Measurements from ENCODE around the gene LOX. TPM values are rescaled to one million over a fixed set of nuclear protein-coding genes. Genes with fewer than 3 reads are reported as not detected.

The LOX gene
- total and polyA plus RNA-seq, 11 donors = 1.1 to 23.2 (median 3.3) TPM

DNA sequence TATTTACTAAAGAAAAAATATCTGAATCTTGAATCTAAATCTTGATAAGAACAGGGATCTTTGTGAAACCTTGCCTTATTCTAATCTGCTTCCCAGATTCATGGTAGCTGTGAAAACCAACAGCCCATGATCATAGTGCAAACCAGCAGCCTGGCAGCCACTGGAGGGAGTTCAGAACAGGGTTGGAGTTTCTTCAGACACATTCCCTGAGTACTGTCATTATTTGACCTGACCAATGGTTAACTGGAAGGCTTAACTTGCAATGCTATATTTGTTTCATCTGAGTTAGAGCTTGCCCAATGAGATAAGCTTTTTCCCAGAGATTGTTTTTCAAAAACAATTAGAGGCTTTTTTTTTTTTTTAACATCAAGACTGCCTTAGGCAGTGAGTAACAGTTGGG is 47.8 kb downstream of the LOX start:
- no peaks in the 10 kb centered on the region for H3K9me3 ChIP-seq
- TF ChIP-seq, protein P1, sequence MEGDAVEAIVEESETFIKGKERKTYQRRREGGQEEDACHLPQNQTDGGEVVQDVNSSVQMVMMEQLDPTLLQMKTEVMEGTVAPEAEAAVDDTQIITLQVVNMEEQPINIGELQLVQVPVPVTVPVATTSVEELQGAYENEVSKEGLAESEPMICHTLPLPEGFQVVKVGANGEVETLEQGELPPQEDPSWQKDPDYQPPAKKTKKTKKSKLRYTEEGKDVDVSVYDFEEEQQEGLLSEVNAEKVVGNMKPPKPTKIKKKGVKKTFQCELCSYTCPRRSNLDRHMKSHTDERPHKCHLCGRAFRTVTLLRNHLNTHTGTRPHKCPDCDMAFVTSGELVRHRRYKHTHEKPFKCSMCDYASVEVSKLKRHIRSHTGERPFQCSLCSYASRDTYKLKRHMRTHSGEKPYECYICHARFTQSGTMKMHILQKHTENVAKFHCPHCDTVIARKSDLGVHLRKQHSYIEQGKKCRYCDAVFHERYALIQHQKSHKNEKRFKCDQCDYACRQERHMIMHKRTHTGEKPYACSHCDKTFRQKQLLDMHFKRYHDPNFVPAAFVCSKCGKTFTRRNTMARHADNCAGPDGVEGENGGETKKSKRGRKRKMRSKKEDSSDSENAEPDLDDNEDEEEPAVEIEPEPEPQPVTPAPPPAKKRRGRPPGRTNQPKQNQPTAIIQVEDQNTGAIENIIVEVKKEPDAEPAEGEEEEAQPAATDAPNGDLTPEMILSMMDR (IDR thresholded peaks at IDR 0.05) = peak in 1 of 12 donors; percentile 4
- no peak for TF ChIP-seq POLR2A (IDR thresholded peaks at IDR 0.05)
- DNase-seq = no peak
- intact Hi-C loops (cut with DNase I) = no loop called here
- H3K4me1 ChIP-seq = no peaks in the 10 kb centered on the region
- H3K4me3 ChIP-seq = no peak overlapping the region
- H3K27ac ChIP-seq = no peak overlapping the region
- peak in 1 of 4 donors; percentile 33 for ATAC-seq
- no peaks in the 10 kb centered on the region for H3K27me3 ChIP-seq
- peaks cover 0 to 46% (median 11%) of the 10 kb centered on the region in 9 donors for H3K36me3 ChIP-seq

DNA sequence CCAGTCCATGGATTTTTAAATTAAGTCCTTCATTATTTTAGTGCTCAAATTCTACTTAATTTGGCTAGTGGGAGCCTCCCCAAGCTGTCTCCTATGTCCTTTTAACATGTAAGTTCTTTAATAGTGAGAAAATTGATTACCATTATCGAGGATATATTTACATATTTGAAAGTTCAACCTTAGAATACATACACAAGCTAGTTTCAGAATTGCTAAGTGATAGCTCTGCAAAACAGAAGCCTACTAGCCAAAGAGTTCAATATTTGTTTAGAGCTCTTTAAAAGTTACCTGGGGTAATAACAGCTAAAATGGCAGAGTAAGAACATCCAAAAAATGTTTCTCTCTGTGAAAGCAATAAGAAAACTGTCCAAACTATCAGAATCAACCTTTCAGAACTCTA is 48.2 kb downstream of the LOX start:
- 96 to 100% (median 98%) methylated on average over 1 of the region's 1 CpG for WGBS, 4 donors
- intact Hi-C loops (cut with DNase I) = no loop called here

DNA sequence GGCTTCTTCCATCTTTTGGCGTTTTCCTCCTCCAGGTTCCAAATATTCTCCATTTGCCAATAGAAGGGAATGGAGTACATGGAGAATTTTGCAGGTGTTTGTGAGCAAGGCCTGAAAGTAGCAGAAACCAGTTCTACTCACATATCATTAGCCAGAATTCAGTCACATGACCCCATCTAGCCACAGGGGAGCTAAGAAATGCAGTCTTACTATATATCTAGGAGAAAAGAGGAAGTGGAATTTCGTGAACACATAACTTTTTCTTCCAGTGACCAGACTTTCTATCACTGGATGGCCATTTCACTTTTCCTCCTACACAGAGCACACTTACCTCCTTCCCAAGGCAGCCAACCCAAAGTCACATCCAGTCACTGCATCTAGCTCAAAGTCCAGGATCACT is 55.1 kb downstream of the LOX start:
- Histone ChIP-seq H3K4me3 (no peak overlapping the region), H3K4me1 (no peaks in the 10 kb centered on the region), H3K36me3 (peaks cover 0 to 68% (median 47%) of the 10 kb centered on the region in 9 donors), H3K27ac (no peak overlapping the region), H3K27me3 (no peaks in the 10 kb centered on the region), H3K9me3 (no peaks in the 10 kb centered on the region)
- intact Hi-C loops (cut with DNase I) = no loop called here
- no peak for TF ChIP-seq POLR2A (IDR thresholded peaks at IDR 0.05)
- DNase-seq = no peak
- 86 to 91% (median 89%) methylated on average over 2 of the region's 2 CpGs for WGBS, 4 donors
- no peak for ATAC-seq

More for the DNA sequence above, 48.2 kb downstream of the LOX start:
- H3K4me1 ChIP-seq = no peaks in the 10 kb centered on the region
- no peak overlapping the region for H3K4me3 ChIP-seq
- ATAC-seq (no peak), DNase-seq (no peak)
- H3K9me3 ChIP-seq = no peaks in the 10 kb centered on the region
- no peaks in the 10 kb centered on the region for H3K27me3 ChIP-seq
- no peak for TF ChIP-seq POLR2A (IDR thresholded peaks at IDR 0.05)
- TF ChIP-seq, protein P1 (IDR thresholded peaks at IDR 0.05) = no peak
- H3K27ac ChIP-seq = no peak overlapping the region
- peaks cover 0 to 46% (median 11%) of the 10 kb centered on the region in 9 donors for H3K36me3 ChIP-seq

DNA sequence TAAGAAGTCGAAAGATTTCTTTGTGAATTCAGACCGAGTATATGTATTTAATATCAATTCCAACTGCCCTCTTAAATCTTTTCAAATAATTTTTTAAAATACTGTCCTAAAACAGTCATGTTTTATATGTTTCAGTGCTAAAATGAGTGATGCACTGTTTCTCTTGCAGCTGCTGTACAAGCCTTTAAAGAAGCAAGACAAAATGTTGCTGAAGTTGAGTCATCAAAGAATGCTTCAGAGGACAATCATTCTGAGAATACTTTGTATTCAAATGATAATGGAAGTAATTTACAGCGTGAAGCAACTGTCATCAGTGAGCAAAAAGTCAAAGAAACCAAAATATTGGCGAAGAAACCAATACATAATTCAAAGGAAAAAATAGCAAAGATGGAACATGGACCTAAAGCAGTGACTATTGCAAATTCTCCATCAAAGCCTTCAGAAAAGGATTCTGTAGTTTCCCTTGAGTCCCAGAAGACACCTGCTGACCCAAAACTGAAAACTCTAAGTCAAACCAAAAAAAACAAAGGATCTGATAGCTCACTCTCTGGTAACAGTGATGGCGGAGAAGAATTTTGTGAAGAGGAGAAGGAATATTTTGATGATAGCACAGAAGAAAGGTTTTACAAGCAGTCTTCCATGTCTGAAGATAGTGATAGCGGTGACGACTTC is 58.0 kb downstream of the LOX start:
- Histone ChIP-seq H3K4me1 (peaks cover 0 to 2% (median 0%) of the 10 kb centered on the region in 12 donors), H3K27me3 (no peaks in the 10 kb centered on the region), H3K9me3 (no peaks in the 10 kb centered on the region), H3K36me3 (peaks cover 0 to 52% (median 41%) of the 10 kb centered on the region in 9 donors), H3K27ac (no peak overlapping the region), H3K4me3 (no peak overlapping the region)
- intact Hi-C loops (cut with DNase I) = no loop called here
- WGBS, 4 donors = 82 to 95% (median 94%) methylated on average over 7 of the region's 7 CpGs
- ATAC-seq (no peak), DNase-seq (no peak)
- TF ChIP-seq, protein P1 (IDR thresholded peaks at IDR 0.05) = no peak
- no peak for TF ChIP-seq POLR2A (IDR thresholded peaks at IDR 0.05)

DNA sequence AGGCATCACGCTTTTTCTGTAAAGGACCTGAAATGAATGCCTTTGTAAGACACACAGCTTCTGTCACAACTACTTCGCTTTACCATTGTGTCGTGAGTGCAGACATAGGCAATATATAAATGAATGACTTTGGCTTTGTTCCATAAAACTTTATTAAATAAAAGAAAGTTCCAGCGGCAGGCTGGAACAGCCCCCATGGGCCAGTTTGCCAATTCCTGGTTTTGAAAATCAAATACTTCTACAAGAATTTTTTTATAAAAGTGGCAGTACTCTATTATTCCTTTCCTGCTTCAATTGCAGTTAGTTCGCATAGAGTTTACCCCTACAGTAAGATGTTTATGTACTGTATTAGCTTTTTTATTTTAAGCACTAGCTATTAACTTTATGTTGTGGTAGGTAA is 62.6 kb downstream of the LOX start:
- no peak overlapping the region for H3K27ac ChIP-seq
- DNase-seq = no peak
- TF ChIP-seq, protein P1 (IDR thresholded peaks at IDR 0.05) = no peak
- no peak for TF ChIP-seq POLR2A (IDR thresholded peaks at IDR 0.05)
- intact Hi-C loops (cut with DNase I) = no loop called here
- no peaks in the 10 kb centered on the region for H3K27me3 ChIP-seq
- ATAC-seq = no peak
- peaks cover 0 to 5% (median 0%) of the 10 kb centered on the region in 12 donors for H3K4me1 ChIP-seq
- 78 to 84% (median 81%) methylated on average over 5 of the region's 5 CpGs for WGBS, 4 donors
- H3K9me3 ChIP-seq = no peaks in the 10 kb centered on the region
- peaks cover 0 to 11% (median 7%) of the 10 kb centered on the region in 9 donors for H3K36me3 ChIP-seq
- H3K4me3 ChIP-seq = peak overlapping the region in 1 of 12 donors; percentile 14
